ENCODE data around the gene GPR150.

Gene GPR150

DNA sequence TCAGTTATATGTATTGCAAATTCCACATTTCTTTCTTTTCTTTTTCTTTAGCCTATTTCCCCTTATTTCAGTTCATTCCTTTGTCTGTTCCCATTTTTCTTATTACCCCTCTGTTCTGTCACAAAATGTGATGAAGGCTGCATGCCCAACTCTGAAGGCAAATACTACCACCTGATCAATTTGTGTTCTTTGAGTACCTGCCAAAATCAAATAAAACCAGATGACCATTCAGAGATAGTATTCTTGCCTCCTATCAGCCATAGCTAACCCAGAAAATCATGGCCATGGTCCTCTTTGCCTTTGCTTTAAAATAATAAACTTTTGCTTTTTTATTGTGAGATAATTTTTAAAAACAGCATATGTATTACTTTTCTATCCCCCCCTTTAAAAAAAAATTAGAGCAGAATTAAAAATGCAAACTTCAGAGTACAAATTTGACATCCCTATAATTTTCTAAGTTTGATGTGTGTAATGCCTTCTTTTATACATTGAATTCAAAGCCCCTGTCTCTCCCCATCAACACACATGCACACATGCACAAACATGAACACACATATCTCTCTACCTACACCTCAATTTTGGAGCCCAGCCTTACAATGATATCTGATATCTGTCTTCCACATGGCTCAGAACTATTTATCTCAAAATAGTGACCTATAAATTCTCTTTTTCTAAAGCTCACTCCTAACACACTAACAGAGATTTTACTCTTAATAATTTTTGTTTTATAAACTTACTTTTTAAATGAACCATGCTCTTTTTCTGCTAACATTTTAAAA is 30.1 kb downstream of the GPR150 start:
- H4K20me1 ChIP-seq (ENCODE audit: control insufficient read depth, insufficient read depth, low read depth, low read length), result no peaks in the 10 kb centered on the region
- H3F3A ChIP-seq (ENCODE audit: control insufficient read depth, insufficient read depth), result no peaks in the 10 kb centered on the region
- no peaks in the 10 kb centered on the region for H3K79me2 ChIP-seq (ENCODE audit: control insufficient read depth, low read length)
- no peaks in the 10 kb centered on the region for H3K9me2 ChIP-seq (replicated peaks; ENCODE audit: control insufficient read depth, low read length)
- H3K9me3 ChIP-seq (ENCODE audit: control insufficient read depth, insufficient read depth, low read length), result no peaks in the 10 kb centered on the region
- H3K27ac ChIP-seq (ENCODE audit: low read depth, low read length), result no peak overlapping the region
- H3K27me3 ChIP-seq (ENCODE audit: control insufficient read depth, low read length), result no peaks in the 10 kb centered on the region
- H3K4me1 ChIP-seq (ENCODE audit: control insufficient read depth, low read length), result peaks cover 23% of the 10 kb centered on the region
- TF ChIP-seq, protein P1, sequence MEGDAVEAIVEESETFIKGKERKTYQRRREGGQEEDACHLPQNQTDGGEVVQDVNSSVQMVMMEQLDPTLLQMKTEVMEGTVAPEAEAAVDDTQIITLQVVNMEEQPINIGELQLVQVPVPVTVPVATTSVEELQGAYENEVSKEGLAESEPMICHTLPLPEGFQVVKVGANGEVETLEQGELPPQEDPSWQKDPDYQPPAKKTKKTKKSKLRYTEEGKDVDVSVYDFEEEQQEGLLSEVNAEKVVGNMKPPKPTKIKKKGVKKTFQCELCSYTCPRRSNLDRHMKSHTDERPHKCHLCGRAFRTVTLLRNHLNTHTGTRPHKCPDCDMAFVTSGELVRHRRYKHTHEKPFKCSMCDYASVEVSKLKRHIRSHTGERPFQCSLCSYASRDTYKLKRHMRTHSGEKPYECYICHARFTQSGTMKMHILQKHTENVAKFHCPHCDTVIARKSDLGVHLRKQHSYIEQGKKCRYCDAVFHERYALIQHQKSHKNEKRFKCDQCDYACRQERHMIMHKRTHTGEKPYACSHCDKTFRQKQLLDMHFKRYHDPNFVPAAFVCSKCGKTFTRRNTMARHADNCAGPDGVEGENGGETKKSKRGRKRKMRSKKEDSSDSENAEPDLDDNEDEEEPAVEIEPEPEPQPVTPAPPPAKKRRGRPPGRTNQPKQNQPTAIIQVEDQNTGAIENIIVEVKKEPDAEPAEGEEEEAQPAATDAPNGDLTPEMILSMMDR (IDR thresholded peaks at IDR 0.05; ENCODE audit: low read depth, low read length, poor library complexity, severe bottlenecking), result no peak
- TF ChIP-seq EZH2phosphoT487 (IDR thresholded peaks at IDR 0.05; ENCODE audit: borderline replicate concordance, low read length), result no peak
- H3K4me2 ChIP-seq (ENCODE audit: low read length), result no peak overlapping the region
- H3K36me3 ChIP-seq (ENCODE audit: control insufficient read depth, low read length), result no peaks in the 10 kb centered on the region
- H3K4me3 ChIP-seq (ENCODE audit: low read length), result no peak overlapping the region

DNA sequence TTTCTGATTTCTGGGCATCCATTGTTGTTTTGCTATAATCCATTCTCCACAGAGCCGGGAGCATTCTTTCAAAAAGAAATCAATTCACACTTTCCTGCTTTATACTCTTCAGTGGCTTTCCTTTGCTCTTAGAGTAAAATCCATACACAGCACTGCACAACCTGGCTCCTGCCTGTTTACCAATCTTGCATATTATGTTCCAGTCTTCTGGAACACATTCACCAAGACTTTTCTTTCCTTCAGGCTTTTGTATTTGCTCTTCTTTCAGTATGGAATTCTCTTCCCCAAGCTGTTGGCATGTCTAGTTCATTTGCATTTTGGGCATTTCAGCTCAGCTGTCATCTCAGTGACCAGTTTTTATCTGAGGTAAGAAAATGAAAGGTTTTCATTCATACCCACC is 33.0 kb downstream of the GPR150 start:
- Histone ChIP-seq H3K9me2 (replicated peaks; ENCODE audit: control insufficient read depth, low read length) (no peaks in the 10 kb centered on the region), H3K9me3 (ENCODE audit: control insufficient read depth, insufficient read depth, low read length) (no peaks in the 10 kb centered on the region), H3K79me2 (ENCODE audit: control insufficient read depth, low read length) (no peaks in the 10 kb centered on the region), H3K4me3 (ENCODE audit: low read length) (no peak overlapping the region), H3K27ac (ENCODE audit: low read depth, low read length) (no peak overlapping the region), H3K27me3 (ENCODE audit: control insufficient read depth, low read length) (no peaks in the 10 kb centered on the region), H3K4me1 (ENCODE audit: control insufficient read depth, low read length) (peaks cover 11% of the 10 kb centered on the region), H3F3A (ENCODE audit: control insufficient read depth, insufficient read depth) (no peaks in the 10 kb centered on the region), H4K20me1 (ENCODE audit: control insufficient read depth, insufficient read depth, low read depth, low read length) (no peaks in the 10 kb centered on the region), H3K36me3 (ENCODE audit: control insufficient read depth, low read length) (no peaks in the 10 kb centered on the region), H3K4me2 (ENCODE audit: low read length) (no peak overlapping the region)
- TF ChIP-seq, protein P1 (IDR thresholded peaks at IDR 0.05; ENCODE audit: low read depth, low read length, poor library complexity, severe bottlenecking), result no peak

DNA sequence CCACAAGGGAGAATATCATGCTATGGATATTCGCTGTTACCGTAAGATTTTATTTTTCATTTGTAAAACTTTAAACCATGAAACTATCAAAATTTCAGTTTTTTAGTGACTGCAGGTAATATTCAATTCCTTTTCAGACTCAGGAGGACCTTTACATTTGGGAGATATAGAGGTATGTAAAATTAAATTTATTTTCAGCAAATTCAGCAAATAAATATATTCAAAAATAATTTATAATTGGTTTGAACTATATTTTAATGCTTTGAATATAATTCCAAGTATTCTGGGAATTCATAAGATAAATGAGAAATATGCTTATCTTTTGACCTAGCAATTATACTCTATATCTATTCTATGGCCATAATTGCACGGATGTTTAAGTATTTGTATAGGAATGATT is 34.3 kb downstream of the GPR150 start:
- Histone ChIP-seq H3K27me3 (ENCODE audit: control insufficient read depth, low read length) (no peaks in the 10 kb centered on the region), H3K27ac (ENCODE audit: low read depth, low read length) (no peak overlapping the region), H3K4me1 (ENCODE audit: control insufficient read depth, low read length) (peaks cover 5% of the 10 kb centered on the region; the same call in 1 of the 2 replicates), H3K4me2 (ENCODE audit: low read length) (no peak overlapping the region), H3K9me3 (ENCODE audit: control insufficient read depth, insufficient read depth, low read length) (no peaks in the 10 kb centered on the region), H3K9me2 (replicated peaks; ENCODE audit: control insufficient read depth, low read length) (no peaks in the 10 kb centered on the region), H3K79me2 (ENCODE audit: control insufficient read depth, low read length) (no peaks in the 10 kb centered on the region), H4K20me1 (ENCODE audit: control insufficient read depth, insufficient read depth, low read depth, low read length) (no peaks in the 10 kb centered on the region), H3K4me3 (ENCODE audit: low read length) (no peak overlapping the region), H3K36me3 (ENCODE audit: control insufficient read depth, low read length) (no peaks in the 10 kb centered on the region), H3F3A (ENCODE audit: control insufficient read depth, insufficient read depth) (no peaks in the 10 kb centered on the region)
- TF ChIP-seq EZH2phosphoT487 (IDR thresholded peaks at IDR 0.05; ENCODE audit: borderline replicate concordance, low read length), result no peak
- TF ChIP-seq, protein P1 (IDR thresholded peaks at IDR 0.05; ENCODE audit: low read depth, low read length, poor library complexity, severe bottlenecking), result no peak

Measured in DOHH2 (cell line).